HG03558 (cell line): ENCODE results near the gene LTA.

ENCODE experiments used
- ATAC-seq: cut with Tn5 transposase; IDR thresholded peaks from one replicate; pipeline ENCODE4 v1.9.1; 2021; ENCODE audit warnings: moderate number of reproducible peaks; ENCODE audit not compliant: unreplicated experiment; ENCODE audit errors: extremely low read depth

The LTA gene, protein sequence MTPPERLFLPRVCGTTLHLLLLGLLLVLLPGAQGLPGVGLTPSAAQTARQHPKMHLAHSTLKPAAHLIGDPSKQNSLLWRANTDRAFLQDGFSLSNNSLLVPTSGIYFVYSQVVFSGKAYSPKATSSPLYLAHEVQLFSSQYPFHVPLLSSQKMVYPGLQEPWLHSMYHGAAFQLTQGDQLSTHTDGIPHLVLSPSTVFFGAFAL

DNA sequence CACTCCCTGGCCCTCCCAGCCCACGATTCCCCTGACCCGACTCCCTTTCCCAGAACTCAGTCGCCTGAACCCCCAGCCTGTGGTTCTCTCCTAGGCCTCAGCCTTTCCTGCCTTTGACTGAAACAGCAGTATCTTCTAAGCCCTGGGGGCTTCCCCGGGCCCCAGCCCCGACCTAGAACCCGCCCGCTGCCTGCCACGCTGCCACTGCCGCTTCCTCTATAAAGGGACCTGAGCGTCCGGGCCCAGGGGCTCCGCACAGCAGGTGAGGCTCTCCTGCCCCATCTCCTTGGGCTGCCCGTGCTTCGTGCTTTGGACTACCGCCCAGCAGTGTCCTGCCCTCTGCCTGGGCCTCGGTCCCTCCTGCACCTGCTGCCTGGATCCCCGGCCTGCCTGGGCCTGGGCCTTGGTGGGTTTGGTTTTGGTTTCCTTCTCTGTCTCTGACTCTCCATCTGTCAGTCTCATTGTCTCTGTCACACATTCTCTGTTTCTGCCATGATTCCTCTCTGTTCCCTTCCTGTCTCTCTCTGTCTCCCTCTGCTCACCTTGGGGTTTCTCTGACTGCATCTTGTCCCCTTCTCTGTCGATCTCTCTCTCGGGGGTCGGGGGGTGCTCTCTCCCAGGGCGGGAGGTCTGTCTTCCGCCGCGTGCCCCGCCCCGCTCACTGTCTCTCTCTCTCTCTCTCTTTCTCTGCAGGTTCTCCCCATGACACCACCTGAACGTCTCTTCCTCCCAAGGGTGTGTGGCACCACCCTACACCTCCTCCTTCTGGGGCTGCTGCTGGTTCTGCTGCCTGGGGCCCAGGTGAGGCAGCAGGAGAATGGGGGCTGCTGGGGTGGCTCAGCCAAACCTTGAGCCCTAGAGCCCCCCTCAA is at the start of gene LTA:
Gene LTA, plus strand, starts transcription at position 249 of the 871 bp plus-strand sequence. Its CDS starts 454 bp downstream, at position 703.
- ATAC-seq: no peak

GRCh38 chr6:31525553-31525931 is 46.5 kb upstream of the LTA start:
- no peak for ATAC-seq

GRCh38 chr6:31525932-31526591 is 46.0 kb upstream of the LTA start:
- ATAC-seq: no peak

GRCh38 chr6:31528307-31528777 is 43.7 kb upstream of the LTA start:
- no peak for ATAC-seq

DNA sequence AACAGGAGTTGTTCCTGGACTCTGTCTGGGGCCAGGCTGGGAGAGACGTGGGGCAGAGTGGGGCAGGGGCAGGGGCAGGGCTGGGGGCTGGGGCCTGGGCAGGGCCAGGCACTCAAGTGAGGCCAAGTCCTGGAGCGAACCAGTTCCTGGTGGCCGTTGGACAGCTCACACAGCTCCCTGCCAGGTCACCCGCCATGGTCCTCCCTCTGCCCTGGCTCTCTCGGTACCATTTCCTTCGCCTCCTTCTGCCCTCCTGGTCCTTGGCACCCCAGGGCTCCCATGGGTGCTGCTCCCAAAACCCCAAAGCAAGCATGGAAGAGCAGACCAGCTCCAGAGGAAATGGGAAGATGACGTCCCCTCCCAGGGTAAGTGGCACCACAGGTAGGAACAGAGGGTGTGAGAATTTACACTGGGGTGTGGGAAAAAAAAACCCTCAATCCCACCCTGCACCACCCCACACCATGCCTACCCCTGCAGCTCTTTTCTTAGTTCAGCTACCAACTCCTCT is 43.2 kb upstream of the LTA start, which contains the start of gene MCCD1:
Gene MCCD1, plus strand, starts transcription at position 142 of the 508 bp plus-strand sequence. Its CDS starts 53 bp downstream, at position 195.
- ATAC-seq: no peak

- ATAC-seq: no peak
Measured at GRCh38 chr6:31529329-31530150, 42.5 kb upstream of the LTA start.

- no peak for ATAC-seq
Measured at GRCh38 chr6:31530659-31531058, 41.4 kb upstream of the LTA start.

GRCh38 chr6:31531162-31531561 is 40.9 kb upstream of the LTA start:
- ATAC-seq: no peak

DNA sequence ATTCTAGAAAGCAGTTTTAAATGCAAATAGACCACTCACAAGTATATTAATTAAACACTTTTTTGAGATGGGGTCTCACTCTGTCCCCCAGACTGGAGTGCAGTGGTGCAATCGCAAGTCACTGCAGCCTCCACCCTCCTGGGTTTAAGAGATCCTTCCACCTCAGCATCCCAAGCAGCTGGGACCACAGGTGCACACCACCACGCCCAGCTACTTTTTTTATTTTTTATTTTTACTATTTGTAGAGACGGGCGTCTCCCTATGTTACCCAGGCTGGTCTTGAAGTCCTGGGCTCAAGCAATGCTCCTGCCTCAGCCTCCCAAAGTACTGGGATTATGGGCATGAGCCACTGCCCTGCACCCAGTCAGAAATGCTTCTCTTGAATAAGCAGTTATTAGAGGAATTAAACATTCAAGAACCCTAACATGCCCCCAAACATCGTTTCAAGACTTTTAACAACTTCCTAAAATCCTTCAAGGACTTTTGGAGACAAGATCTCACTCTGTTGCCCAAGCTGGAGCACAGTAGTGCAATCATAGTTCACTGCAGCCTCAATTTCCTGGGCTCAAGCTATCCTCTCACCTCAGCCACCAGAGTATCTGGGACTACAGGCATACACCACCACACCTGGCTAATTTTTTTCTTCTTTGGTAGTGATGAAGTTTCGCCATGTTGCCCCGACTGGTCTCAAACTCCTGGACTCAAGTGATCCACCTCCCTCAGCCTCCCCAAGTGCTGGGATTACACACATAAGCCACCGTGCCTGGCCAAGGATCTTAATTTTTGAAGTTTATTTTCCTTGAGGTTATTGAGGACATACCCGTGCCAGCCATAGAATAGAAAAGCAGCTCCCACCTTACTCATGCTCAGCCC is 40.1 kb upstream of the LTA start:
- ATAC-seq: no peak

DNA sequence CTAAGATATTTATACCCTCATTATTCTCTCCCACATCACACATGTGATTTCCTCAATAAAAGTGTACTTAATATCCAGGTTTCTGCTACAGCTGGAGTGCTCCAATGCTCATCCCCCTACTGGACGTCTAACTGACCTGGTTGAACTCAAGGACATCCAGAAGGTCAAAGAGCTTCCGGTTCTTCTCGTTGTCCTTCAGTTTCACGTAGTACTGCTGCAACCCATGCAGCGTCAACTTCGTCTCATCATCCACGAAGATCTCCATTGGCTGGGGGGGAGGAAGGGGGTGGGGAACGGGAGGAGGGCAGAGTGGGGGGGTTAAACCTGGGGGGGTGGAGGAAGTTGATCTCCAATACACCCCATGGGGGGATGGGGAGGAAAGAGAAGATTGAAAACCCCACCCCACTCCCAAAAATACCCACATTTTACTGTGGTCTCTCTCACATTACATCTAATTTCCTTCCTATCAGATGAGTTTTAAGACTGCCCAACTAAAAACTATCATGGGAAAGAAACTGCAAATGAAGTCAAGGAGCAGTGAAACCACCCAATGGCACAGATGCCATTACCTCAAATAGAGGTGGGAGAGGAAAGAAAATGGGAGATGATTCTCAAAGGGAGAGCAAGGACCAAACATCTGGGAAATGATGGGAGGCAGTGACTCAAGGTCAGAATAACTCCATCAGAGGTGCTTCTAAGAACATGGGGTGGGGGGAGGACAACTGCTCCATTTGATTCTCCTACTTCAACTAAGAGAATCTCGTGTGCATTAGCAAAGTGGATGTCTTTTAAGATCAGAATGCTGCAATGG is 39.2 kb upstream of the LTA start:
- no peak for ATAC-seq

- ATAC-seq: no peak
Measured at GRCh38 chr6:31533455-31533841, 38.6 kb upstream of the LTA start.

- ATAC-seq: no peak
Measured at GRCh38 chr6:31534011-31534410, 38.1 kb upstream of the LTA start.

DNA sequence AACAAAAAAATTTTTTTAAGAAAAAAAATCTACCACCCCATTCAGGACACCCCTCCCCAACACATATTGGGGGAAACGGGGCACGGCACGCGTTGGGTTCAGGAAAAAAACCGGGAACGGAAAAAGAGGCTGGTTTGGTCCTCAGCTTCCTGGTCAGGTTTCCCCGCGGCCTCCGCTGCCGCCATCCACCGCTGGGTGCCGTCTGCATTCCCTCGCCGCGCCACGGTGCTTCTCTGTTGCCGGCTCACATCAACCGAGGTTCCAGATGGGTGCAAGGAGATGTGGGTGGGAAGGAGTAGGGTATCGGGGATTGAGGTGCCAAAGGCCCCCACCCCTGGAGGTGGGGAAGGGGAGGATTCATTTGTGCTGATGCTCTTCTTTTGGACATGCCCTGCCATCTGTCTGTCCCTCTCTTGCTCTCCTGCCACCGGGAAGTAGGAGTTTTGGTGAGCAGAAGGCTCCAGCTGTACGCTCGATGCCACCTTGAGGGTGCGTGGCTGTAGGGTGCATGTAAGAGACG is 37.5 kb upstream of the LTA start:
- no peak for ATAC-seq

DNA sequence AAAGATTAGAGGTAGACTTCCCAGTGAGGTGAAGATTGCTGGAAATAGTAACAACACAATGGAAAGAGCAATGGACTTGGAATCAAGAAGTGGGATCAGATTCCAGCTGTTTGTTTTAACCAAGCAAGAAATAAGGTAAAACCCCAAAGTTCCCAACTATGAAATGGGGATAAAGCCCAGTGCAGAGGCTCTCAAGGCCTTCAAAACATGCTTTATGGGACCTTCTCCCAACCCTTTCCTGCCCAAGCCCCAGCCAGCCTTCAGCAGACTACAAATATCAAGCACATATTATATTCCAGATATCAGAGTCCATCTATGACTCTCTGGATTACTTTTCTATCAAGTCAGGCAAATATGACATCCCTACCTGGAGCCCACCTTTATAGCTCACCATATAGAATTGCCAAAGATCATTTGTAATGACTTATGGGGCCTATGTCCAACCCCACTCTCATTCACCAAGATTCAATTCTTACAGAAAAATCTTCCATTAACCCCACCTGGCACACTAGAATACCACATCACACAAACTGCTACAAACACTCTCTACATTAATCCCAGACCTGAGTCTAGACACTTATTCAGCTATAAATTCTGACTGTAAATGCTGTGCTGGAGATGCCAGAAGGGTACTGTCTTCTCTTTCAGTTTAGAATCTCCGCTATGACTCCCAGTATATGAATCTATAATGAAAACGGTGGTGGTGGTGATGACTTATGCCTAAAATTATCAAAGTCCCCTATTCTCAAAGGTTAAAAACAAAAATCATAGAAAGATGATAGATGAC is 36.4 kb upstream of the LTA start:
- ATAC-seq: no peak

DNA sequence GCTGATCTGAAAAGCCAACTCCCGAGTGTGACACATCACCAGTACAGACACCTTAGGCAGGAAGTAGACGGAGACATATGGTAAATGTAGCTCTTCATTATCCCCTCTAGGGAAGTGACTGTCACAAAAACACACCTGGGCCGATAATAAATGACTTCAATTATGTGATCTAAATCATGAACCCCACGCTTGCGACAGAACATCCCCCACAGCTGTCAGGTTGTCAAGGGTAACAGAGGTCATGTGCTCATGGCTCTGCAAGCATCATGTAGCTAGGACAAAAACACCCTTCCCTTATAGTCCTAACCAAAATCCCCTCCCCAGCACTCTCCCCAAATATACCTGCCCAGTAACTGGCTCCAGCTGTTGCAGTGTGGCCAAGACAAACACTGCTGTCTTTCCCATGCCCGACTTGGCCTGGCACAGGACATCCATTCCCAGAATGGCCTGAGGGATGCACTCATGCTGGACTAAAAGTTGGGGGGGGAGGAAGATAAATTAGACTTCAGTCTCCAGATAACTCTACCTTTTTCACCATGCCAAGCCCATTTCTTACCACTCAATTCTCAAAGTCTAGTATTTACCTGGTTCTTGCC is 33.2 kb upstream of the LTA start:
- ATAC-seq: no peak

DNA sequence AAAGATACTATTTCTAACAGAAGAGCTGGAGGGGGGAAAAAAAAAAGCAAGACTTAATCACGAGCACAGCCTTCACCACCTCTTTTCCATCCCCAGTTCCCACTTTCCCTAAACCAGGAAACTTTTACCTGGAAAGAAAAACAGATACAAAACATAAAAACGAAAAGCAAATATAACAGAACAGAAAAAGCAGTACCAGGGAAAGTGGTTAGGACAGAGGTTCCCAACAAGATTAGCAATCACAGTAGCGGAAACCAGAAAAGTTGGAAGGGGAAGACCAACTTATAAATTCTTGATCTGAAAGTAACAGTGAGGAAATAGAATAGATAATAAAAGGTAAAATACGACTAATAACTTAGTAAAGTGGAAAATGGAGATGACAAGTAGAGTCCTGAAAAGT is 31.4 kb upstream of the LTA start:
- ATAC-seq: no peak
